Heart right ventricle (tissue), 16 donors: Measurements from ENCODE around the gene AP2B1. TPM values are rescaled to one million over a fixed set of nuclear protein-coding genes. Genes with fewer than 3 reads are reported as not detected.

ENCODE experiments used
- ATAC-seq, 8 donors: fragments of 200-7000 bp; cut with Tn5 transposase; one replicate each; pipeline ENCODE4 v1.9.1; 2020; ENCODE audit warnings: mild to moderate bottlenecking in 8 of 8, moderate library complexity in 8 of 8, moderate number of reproducible peaks in 1 of 8
- DNase-seq, 2 donors: peaks; one replicate each; pipeline ENCODE4 v3.0.0-alpha.2; 2020
- H3K27ac ChIP-seq, 10 donors: fragments of 200-600 bp; sonication (generic) in 2 of 10; one replicate each; pipeline versions ENCODE4 v1.5.0 to v1.8.0; 2020 to 2022; ENCODE audit warnings: mild to moderate bottlenecking in 3 of 10
- H3K27me3 ChIP-seq, 7 donors: fragments of 200-600 bp; one replicate each; pipeline ENCODE4 v1.8.0; 2021 to 2022; ENCODE audit warnings: mild to moderate bottlenecking in 2 of 7
- H3K36me3 ChIP-seq, 9 donors: fragments of 200-600 bp; sonication (generic) in 1 of 9; one replicate each; pipeline versions ENCODE4 v1.5.0 to v1.8.0; 2020 to 2022; ENCODE audit warnings: mild to moderate bottlenecking in 2 of 9
- H3K4me1 ChIP-seq, 9 donors: fragments of 200-600 bp; sonication (generic) in 1 of 9; one replicate each; pipeline versions ENCODE4 v1.5.0 to v1.8.0; 2020 to 2022; ENCODE audit warnings: mild to moderate bottlenecking in 4 of 9
- H3K4me3 ChIP-seq, 10 donors: fragments of 200-600 bp; sonication (generic) in 2 of 10; one replicate each; pipeline versions ENCODE4 v1.5.0 to v1.8.0; 2020 to 2022; ENCODE audit warnings: mild to moderate bottlenecking in 7 of 10, moderate library complexity in 2 of 10
- H3K9me3 ChIP-seq, 11 donors: fragments of 200-600 bp in 10 of 11; sonication (generic) in 2 of 11; one replicate each; pipeline versions ENCODE4 v1.5.0 to v1.8.0; 2013 to 2022; ENCODE audit warnings: mild to moderate bottlenecking in 2 of 11, control low read depth in 1 of 11, moderate library complexity in 1 of 11
- CTCF ChIP-seq, 9 donors: fragments of 200-600 bp; sonication (generic) in 2 of 9; IDR thresholded peaks; one replicate each; pipeline versions ENCODE4 v1.5.0 to v1.8.0; 2021 to 2022; ENCODE audit warnings: antibody characterized with exemption in 9 of 9, mild to moderate bottlenecking in 5 of 9, moderate library complexity in 1 of 9
- WGBS, 2 donors: extraction: QIAGEN DNeasy Blood & Tissue Kit; methylation state at CpG; one replicate each; pipeline ENCODE4 v1.1.7; 2013; ENCODE audit warnings: inconsistent platforms in 1 of 2; 5-methylcytosine and 5-hydroxymethylcytosine counted together
- intact Hi-C, 10 donors: fragments of 100-400 bp; cut with DNase I; formaldehyde crosslinking; loops; one replicate each; pipeline versions ENCODE4 v1.11.1 to v1.14.2; 2022
- polyA plus RNA-seq, 2 donors: library from polyadenylated mRNA; stranded (reverse); fragments of 200-250 nt; gene quantifications; one replicate each; pipeline ENCODE4 v1.2.3, GENCODE V29; 2013
- total RNA-seq, 10 donors: library from RNA; stranded (reverse); fragmentation: NEBNext Ultra II Directional in 3 of 10; extraction: Animal tissue kit (Norgen Biotek cat#: 25700) in 3 of 10; gene quantifications; one replicate each; pipeline versions ENCODE4 v1.2.1 to v1.2.4, GENCODE V29; 2021 to 2023
- donor health status: Arrhythmogenic right ventricular cardiomyopathy.
- donor health status: ischemic (EF 13 %, LVEDD 7.1; RV severe dilation, severe dysfunction).
- donor health status: healthy with polysubstance abuse.
- donor health status: DM: no; HTN: yes; CAD: no.
- donor health status: DM: no; HTN: no; CAD: no.
- donor health status: ischemic (EF 25% LVEDD 6.9; RV normal size, moderate dysfunction).
- donor health status: ischemic (EF 25% LVEDD 5.7; RV mildly dilated, moderate dysfunction).
- donor health status: healthy.
- donor health status: DM: yes; HTN: yes; CAD: no.
- donor health status: Ischemic cardiomyopathy.
- donor health status: ischemic (EF 35%, LVEDD 5.7; RV mildly dilated, moderate dysfunction).
- donor health status: nonischemic (EF 11% LVEDD 7.7; RV severe dilation, severe dysfunction).
- donor health status: DM: yes; HTN: yes; CAD: no.
- donor health status: PGD.
- donor health status: ischemic (EF 29% LVEDD 5.4; RV normal size, mild dysfunction).
- donor health status: nonischemic (EF 23%, LVEDD 6.1; RV moderate dilation, normal function).

Gene AP2B1
- total and polyA plus RNA-seq, 12 donors, result 20.0 to 173 (median 129) TPM

GRCh38 chr17:35655303-35655702, 68.2 kb downstream of the AP2B1 start:
- intact Hi-C loops, result loop anchor here in 1 of 10 donors (5.0 kb wide), 1 partner anchor 48 kb away; no protein-coding TSS in a partner anchor
- ATAC-seq (no peak), DNase-seq (no peak)
- no peaks in the 10 kb centered on the region for H3K9me3 ChIP-seq
- H3K4me3 ChIP-seq, result no peak overlapping the region
- no peaks in the 10 kb centered on the region for H3K4me1 ChIP-seq
- H3K27me3 ChIP-seq, result no peaks in the 10 kb centered on the region
- no peak for TF ChIP-seq CTCF (IDR thresholded peaks at IDR 0.05)
- peaks cover 0 to 68% (median 11%) of the 10 kb centered on the region in 9 donors for H3K36me3 ChIP-seq
- WGBS, 2 donors, result 92 to 98% methylated on average over 1 of the region's 1 CpG
- no peak overlapping the region for H3K27ac ChIP-seq

- peaks cover 0 to 5% (median 0%) of the 10 kb centered on the region in 9 donors for H3K4me1 ChIP-seq
- no peaks in the 10 kb centered on the region for H3K27me3 ChIP-seq
- 39 to 46% methylated on average over 1 of the region's 1 CpG for WGBS, 2 donors
- peaks cover 0 to 93% (median 9%) of the 10 kb centered on the region in 9 donors for H3K36me3 ChIP-seq
- H3K4me3 ChIP-seq, result no peak overlapping the region
- peak in 7 of 8 donors; percentile 56 to 91 (median 88) for ATAC-seq
- no peak overlapping the region for H3K27ac ChIP-seq
- intact Hi-C loops, result loop anchor here in 9 of 10 donors (1.0 to 5.0 kb wide), 5 partner anchors 71 to 90 kb away; partner anchors contain the start of gene RASL10B (in 1 of the 9)
- TF ChIP-seq CTCF (IDR thresholded peaks at IDR 0.05), result peak in 7 of 9 donors; percentile 19 to 53 (median 49)
- H3K9me3 ChIP-seq, result no peaks in the 10 kb centered on the region
- DNase-seq, result peak in 1 of 2 donors; percentile 8
These were observed 73.8 kb downstream of the AP2B1 start for GRCh38 chr17:35660902-35661301.

GRCh38 chr17:35664685-35665084, 77.6 kb downstream of the AP2B1 start:
- TF ChIP-seq CTCF (IDR thresholded peaks at IDR 0.05), result no peak
- H3K27ac ChIP-seq, result no peak overlapping the region
- ATAC-seq (no peak), DNase-seq (no peak)
- peaks cover 0 to 86% (median 6%) of the 10 kb centered on the region in 9 donors for H3K36me3 ChIP-seq
- H3K4me1 ChIP-seq, result peaks cover 0 to 5% (median 0%) of the 10 kb centered on the region in 9 donors
- 94 to 95% methylated on average over 5 of the region's 5 CpGs for WGBS, 2 donors
- intact Hi-C loops, result loop anchor here in 7 of 10 donors (5.0 kb wide), 2 partner anchors 68 to 83 kb away; partner anchors contain the start of gene RASL10B (in 1 of the 7)
- H3K27me3 ChIP-seq, result no peaks in the 10 kb centered on the region
- H3K4me3 ChIP-seq, result no peak overlapping the region
- no peaks in the 10 kb centered on the region for H3K9me3 ChIP-seq

GRCh38 chr17:35665662-35666061, 78.5 kb downstream of the AP2B1 start:
- peaks cover 0 to 2% (median 0%) of the 10 kb centered on the region in 9 donors for H3K4me1 ChIP-seq
- 98 to 99% methylated on average over 2 of the region's 2 CpGs for WGBS, 2 donors
- no peaks in the 10 kb centered on the region for H3K9me3 ChIP-seq
- DNase-seq (no peak), ATAC-seq (no peak)
- no peaks in the 10 kb centered on the region for H3K27me3 ChIP-seq
- TF ChIP-seq CTCF (IDR thresholded peaks at IDR 0.05), result no peak
- intact Hi-C loops, result no loop called here
- H3K27ac ChIP-seq, result no peak overlapping the region
- peaks cover 0 to 86% (median 6%) of the 10 kb centered on the region in 9 donors for H3K36me3 ChIP-seq
- H3K4me3 ChIP-seq, result no peak overlapping the region
